CD4-positive, alpha-beta T cell treated with Interleukin-12 subunit alpha and Interleukin-12 subunit beta, for 1 hour (primary cell): ENCODE results near the gene GRIN2C.
"Not testable (repeated sequence)": the region's sequence is repeated elsewhere in the genome, so short reads cannot be mapped to it uniquely, and the experiment has no call there.

Source experiments
- DNase-seq: peaks from one replicate; pipeline ENCODE4 v3.0.0-alpha.2; 2020

Gene GRIN2C

DNA sequence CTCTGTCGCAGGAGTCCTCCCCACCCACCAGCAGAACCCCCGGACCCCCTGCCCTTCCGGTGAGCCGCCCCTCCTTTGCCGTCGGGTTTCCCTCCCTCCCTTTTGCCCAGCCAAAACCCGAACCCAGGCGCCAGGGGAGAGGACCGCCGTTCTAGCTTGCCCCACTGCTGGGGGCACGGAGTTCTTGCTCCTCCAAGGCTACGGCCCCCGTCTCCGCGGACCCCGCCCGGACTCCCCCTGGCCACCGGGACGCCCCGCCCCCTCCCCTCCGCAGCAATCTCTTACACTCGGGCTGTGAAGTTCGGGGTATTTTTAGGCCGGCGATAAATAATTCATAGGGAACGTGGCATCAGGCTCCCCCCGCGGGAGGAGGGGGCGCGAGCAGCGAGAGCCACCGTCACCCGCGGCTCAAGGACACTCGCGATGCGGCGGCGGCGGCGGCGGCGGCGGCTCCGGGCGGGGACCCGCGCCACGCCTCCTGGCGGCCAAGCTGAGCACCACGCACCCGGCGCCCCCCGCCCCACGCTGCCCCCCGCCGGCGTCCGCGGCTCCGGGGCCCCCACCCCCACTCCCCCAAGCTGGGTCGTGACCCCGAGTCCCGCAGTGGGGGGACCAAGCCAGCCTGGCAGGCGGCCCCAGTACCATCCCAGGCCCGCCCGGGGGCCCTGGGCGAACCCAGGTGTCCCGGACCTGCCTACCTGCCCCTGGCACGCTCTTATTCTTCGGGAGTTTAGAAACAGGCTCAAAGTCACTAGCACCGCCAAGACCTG is at the start of gene GRIN2C:
TSS of gene GRIN2C (minus strand) at position 427 of the 770 bp plus-strand sequence. CDS start 4,793 bp downstream, outside the sequence.
- DNase-seq, result peak; percentile 43

- DNase-seq, result not testable (repeated sequence)
These were observed 49.4 kb upstream of the GRIN2C start for GRCh38 chr17:74909097-74909496.

DNA sequence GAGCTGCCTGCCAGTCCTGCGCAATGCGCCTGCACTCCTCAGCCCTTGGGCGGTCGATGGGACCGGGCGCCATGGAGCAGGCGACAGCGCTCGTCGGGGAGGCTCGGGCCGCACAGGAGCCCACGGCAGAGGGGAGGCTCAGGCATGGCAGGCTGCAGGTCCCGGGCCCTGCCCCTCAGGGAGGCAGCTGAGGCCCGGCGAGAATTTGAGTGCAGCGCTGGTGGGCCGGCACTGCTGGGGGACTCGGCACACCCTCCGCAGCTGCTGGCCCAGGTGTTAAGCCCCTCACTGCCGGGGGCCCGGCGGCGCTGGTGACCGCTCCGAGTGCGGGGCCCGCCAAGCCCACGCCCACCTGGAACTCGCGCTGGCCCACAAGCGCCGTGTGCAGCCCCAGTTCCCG is 47.3 kb upstream of the GRIN2C start:
- DNase-seq, result no peak

DNA sequence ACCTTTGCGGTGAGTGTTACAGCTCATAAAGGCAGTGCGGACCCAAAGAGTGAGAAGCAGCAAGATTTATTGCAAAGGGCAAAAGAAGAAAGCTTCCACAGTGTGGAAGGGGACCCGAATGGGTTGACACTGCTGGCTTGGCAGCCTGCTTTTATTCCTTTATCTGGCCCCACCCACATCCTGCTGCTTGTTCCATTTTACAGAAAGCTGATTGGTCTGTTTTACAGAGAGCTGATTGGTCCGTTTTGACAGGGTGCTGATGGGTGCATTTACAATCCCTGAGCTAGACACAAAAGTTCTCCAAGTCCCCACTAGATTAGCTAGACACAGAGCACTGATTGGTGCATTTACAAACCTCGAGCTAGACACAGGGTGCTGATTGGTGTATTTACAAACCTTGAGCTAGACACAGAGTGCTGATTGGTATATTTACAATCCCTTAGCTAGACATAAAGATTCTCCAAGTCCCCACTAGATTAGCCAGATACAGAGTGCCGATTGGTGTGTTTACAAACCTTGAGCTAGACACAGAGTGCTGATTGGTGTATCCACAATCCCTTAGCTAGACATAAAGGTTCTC is 46.6 kb upstream of the GRIN2C start:
- DNase-seq, result not testable (repeated sequence)

- DNase-seq, result no peak
These were observed 45.2 kb upstream of the GRIN2C start for GRCh38 chr17:74904687-74905409.

GRCh38 chr17:74903671-74904070 is 44.0 kb upstream of the GRIN2C start:
- DNase-seq, result no peak

DNA sequence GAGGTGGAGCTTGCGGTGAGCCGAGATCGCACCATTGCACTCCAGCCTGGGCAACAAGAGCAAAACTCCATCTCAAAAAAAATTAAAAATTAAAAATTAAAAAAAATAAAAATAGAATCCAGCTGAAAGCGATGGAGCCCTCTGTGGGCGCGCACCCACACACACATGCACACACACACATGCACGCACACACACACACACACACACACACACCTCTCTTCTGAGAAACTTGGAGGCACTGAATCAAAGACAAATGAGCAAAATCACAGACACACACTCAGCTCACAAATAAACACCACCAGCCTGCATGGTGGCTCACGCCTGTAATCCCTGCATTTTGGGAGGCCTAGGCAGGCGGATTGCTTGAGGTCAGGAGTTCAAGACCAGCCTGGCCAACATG is 43.3 kb upstream of the GRIN2C start:
- DNase-seq, result no peak

- DNase-seq, result no peak
These were observed 41.9 kb upstream of the GRIN2C start for GRCh38 chr17:74901353-74902135.

DNA sequence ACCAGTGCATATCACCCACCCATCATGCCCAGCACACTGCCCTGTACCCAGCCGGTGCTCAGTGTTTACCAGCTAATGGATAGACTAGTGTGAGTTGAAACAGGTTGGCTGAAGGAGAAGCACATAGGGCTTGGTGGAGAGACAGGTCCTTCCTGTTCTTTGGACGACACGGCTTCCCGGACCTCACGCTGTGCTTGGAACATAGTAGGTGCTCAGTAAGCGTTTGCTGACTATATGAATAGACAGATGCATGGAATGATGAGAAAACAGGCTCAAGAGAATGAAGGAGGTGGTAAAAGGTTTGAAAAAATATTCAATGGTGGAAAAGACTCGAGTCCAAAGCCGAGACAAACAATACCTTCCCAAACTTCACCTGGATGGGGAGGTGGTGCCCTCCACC is 40.5 kb upstream of the GRIN2C start:
- no peak for DNase-seq

DNA sequence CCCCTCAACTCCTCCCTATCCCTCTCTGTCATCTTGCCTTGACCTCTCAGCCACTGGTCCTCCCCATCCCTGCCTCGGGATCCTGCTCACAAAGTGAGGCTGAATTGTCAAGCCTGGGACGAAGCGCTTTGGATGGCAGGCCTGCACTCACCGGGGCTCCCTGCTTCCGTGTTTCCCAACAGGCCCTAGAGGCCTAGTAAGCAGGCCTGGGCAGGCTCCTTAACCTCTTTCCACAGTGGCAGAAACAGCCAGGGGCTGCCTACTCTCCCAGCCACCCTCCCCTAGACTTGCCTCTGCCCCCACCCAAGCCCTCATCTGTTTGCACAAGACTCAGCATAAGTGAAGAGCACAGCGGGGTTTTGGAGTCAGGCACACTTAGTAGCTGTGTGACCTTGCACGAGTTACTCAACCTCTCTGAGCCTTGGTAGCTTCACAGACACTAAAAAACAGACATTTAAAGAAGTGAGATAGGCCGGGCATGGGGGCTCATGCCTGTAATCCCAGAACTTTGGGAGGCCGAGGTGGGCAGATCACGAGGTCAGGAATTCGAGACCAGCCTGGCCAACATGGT is 38.8 kb upstream of the GRIN2C start:
- no peak for DNase-seq

DNA sequence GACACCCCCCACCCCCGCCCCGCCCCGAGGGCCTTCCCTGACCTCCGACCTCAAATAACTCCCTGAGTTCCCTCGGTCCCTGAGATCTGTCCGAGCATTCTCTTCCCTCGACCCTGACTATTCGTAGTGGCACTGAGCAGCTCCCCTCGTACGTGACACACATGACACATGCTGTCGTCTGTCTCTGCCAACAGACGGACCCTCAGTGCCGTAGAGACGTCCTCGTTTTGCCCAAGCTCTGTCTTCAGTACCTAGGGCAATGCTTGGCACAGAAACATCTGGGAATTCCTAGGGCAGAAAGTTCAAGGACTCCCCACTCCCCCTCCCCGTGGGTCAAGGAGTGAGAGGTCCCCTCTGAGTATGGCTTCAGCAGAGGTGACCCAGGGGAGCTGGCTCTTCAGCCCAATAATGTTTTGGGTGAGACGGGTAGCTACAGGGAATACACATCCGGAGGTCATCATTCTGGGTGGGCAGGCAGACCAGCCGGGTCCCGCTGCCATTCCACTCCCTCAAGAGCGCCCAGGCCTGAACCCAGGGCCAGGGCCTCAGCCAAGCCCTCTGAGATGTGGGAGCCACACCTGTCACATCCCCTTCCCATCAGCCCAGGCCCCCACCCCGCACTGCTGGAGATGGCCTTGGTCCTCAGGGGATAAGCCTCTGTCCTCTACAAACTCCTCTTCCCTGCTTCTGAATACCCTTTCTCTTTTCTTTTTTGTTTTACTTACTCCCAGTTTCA is 34.4 kb upstream of the GRIN2C start:
- no peak for DNase-seq

DNA sequence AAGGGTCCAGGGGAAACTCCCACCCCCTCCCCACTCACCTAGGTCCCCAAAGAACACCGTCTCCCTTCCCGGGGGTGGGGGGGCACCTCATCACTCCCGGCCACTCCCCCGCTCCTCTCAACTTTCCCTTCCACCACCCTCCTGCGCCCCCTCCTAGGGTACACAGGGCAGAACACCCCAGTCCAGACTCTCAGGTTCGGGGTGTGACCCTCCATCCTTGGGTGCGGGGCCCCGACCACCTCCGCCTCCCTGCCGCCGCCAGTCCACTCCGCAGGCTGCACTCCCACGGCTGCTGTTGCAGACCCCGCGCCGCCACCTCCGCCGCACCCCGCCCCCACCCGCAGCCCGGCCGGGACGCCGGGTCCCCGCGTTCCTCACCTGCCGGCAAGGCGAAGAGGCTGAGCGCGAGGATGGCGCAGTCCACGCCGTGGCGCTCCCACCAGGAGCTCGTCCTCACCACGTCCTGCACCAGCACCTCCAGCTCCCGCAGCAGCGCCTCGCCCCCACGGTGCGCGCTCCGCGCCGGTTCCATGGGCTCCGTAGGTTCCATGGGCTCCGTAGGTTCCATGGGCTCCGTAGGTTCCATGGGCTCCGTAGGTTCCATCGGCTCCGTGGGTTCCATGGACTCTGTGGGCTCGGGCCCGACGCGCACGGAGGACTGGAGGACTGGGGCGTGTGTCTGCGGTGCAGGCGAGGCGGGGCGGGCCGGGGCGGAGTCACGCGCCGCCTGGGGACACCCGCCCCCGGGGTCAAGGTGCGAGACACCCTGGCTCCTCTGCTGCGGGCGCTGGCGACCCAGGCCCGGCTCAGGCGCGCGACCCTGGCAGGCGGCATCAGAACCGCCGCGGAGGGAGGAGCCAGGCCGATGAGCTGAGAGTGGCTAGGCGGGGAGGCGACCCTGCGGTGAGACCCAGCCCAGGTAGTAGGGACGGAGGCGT is 33.6 kb upstream of the GRIN2C start, which contains the start of gene FADS6:
TSS of gene FADS6 (minus strand) at position 660 of the 938 bp plus-strand sequence. CDS start at position 622, 38 bp downstream.
- DNase-seq, result peak; percentile 10

DNA sequence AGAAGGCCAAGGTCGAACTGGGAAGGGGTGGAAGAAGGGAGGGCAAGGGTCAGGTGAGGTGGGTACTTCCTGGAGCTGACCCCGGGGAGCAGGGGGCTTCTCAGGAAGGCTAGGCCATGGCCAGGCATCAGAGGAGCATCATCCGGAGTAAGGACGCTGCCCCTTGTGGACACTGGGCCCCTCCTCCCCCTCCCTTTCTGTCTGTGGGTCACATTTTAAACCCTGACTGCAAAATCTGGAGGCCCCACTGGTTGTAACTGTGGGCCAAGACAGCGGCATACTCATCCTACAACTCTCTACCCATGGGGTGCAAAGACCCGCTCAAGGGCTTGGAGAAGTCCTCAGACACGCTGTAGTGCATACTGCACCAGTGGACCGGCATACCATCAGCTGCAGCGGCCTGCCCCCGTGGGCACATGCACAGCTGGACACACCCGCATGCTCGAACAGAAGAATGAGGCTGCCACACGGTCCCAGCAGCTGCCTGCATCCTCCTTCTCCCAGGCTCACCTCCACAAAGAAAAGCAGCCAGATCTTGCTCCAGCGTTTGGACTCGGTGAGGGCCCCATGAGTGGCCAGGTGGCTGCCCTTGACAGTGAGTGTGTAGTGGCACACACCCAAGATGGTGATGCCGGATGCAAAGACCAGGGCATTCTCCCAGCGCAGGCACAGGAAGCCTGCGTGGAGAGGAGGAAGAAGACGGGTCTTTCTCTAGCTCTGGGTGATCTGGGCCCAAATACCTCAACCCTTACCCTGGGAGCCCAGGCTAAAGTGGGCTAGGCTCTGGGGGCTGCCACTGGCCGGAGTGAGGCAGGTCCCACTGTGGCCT is 32.5 kb upstream of the GRIN2C start:
- DNase-seq, result no peak

- no peak for DNase-seq
These were observed 30.9 kb upstream of the GRIN2C start for GRCh38 chr17:74890554-74890953.

DNA sequence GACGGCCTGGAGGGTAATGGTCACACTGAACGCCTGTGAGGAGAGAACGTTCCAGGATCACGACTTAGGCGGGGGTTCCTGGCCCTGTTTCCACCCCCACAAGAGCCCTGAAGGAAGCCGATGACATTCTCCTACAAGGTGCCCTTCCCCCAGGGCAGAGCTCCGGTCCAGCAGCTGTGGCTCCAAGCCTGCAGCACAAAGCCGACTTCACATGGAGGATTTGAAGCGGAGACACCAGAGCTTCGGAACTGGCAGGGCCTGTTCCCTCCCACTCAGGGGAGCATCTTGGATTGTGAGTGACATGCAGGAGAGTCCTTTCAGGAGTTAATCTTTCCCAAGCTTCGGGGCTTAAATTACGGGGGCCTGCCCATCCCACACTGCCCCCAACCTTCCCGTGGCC is 28.8 kb upstream of the GRIN2C start:
- DNase-seq, result no peak

- no peak for DNase-seq
These were observed 23.6 kb upstream of the GRIN2C start for GRCh38 chr17:74883241-74883745.

GRCh38 chr17:74882517-74883240 is 23.0 kb upstream of the GRIN2C start:
- DNase-seq, result no peak

GRCh38 chr17:74881073-74881472 is 21.4 kb upstream of the GRIN2C start:
- no peak for DNase-seq

GRCh38 chr17:74879308-74879707 is 19.6 kb upstream of the GRIN2C start:
- no peak for DNase-seq
